ENCODE measurements around the gene COL7A1. TPM values are rescaled to one million over a fixed set of nuclear protein-coding genes. Genes with fewer than 3 reads are reported as not detected.

The COL7A1 gene
- total and polyA plus RNA-seq, 2 donors (not counting 1 experiment from before 2014, with no cell fraction given) = 0.75 to 2.1 TPM

- no peaks in the 10 kb centered on the region for H3K36me3 ChIP-seq (replicated peaks in 1 of 2; ENCODE audit: control extremely low read depth in 1 of 2, control insufficient read depth in 1 of 2, extremely low read depth in 1 of 2, insufficient read depth in 2 of 2, low read length in 1 of 2)
- 69% methylated on average over 5 of the region's 6 CpGs for WGBS (ENCODE audit: insufficient coverage)
- no peak overlapping the region for H2AFZ ChIP-seq (ENCODE audit: insufficient read depth, low read depth, low read length, poor library complexity, severe bottlenecking)
- H3K9me3 ChIP-seq (ENCODE audit: control extremely low read depth in 1 of 3, control insufficient read depth in 2 of 3, insufficient read depth in 1 of 3, low read length in 2 of 3) = no peaks in the 10 kb centered on the region
- Mint-ChIP-seq H3K4me1 (peaks cover 33% of the 10 kb centered on the region), H3K27ac (peak overlapping the region; percentile 32), H3K9me3 (ENCODE audit: insufficient read depth) (no peaks in the 10 kb centered on the region), H3K4me3 (peak overlapping the region; percentile 58), H3K27me3 (no peaks in the 10 kb centered on the region)
- no peak overlapping the region for H3K27ac ChIP-seq (ENCODE audit: low read length in 2 of 2)
- H4K20me1 ChIP-seq (ENCODE audit: control insufficient read depth, insufficient read depth, low read length, poor library complexity, severe bottlenecking) = no peaks in the 10 kb centered on the region
- ATAC-seq (ENCODE audit: low read depth) = no peak
- no peak overlapping the region for H3K4me3 ChIP-seq (ENCODE audit: control extremely low read depth in 1 of 5, extremely low read depth in 1 of 5, insufficient read depth in 1 of 5, low read depth in 2 of 5, low read length in 4 of 5)
- no peak for DNase-seq
- intact Hi-C loops (cut with micrococcal nuclease) = loop anchor here (5.0 kb wide), 2 partner anchors 371 to 464 kb away; partner anchors contain the start of genes CDC25A and NDUFAF3
- no peak overlapping the region for H3K9ac ChIP-seq (ENCODE audit: low read length)
- H3K4me1 ChIP-seq (ENCODE audit: control insufficient read depth in 2 of 2, insufficient read depth in 2 of 2, low read length in 2 of 2) = peaks cover 16 to 40% of the 10 kb centered on the region in 2 donors
- TF ChIP-seq CTCF (IDR thresholded peaks at IDR 0.05) (peak; percentile 51), EZH2 (IDR thresholded peaks at IDR 0.05; ENCODE audit: borderline replicate concordance, insufficient read depth, low read depth, low read length, poor library complexity, severe bottlenecking) (no peak)
- H3K27me3 ChIP-seq (replicated peaks in 1 of 4; ENCODE audit: control extremely low read depth in 1 of 4, control insufficient read depth in 3 of 4, insufficient read depth in 4 of 4, low read length in 3 of 4) = no peaks in the 10 kb centered on the region
- ChIA-PET CTCF (interaction anchor here (1.0 to 12.9 kb wide), 9 partner anchors 9 to 157 kb away, joined by 3 to 190 read pairs (median 4); partner anchors contain the start of genes CCDC51 and TMA7), POLR2A (interaction anchor here (1.2 kb wide), 1 partner anchor 258 kb away, joined by 3 read pairs; the partner anchor contains the start of gene NME6)
- H3K4me2 ChIP-seq (replicated peaks; ENCODE audit: low read depth, low read length, poor library complexity, severe bottlenecking) = peak overlapping the region; percentile 83
- no peaks in the 10 kb centered on the region for H3K79me2 ChIP-seq (ENCODE audit: control insufficient read depth, insufficient read depth, low read length)
Measured at GRCh38 chr3:48558493-48559134, 36.5 kb downstream of the COL7A1 start.

Data from B cell (primary cell).